Measurements from ENCODE around the gene CLEC3B. TPM values are rescaled to one million over a fixed set of nuclear protein-coding genes. Genes with fewer than 3 reads are reported as not detected.
"Not testable (repeated sequence)": the region's sequence is repeated elsewhere in the genome, so short reads cannot be mapped to it uniquely, and the experiment has no call there.

The CLEC3B gene
- polyA plus RNA-seq, 4 donors: 27.0 to 76.6 (median 35.8) TPM

GRCh38 chr3:45064512-45065372 lies 38.6 kb downstream of the CLEC3B start:
- DNase-seq (ENCODE audit: low read depth in 4 of 4, low spot score in 3 of 4): no peak

GRCh38 chr3:45065373-45065720 lies 39.2 kb downstream of the CLEC3B start:
- no peak for DNase-seq (ENCODE audit: low read depth in 4 of 4, low spot score in 3 of 4)

GRCh38 chr3:45066109-45066801 lies 40.2 kb downstream of the CLEC3B start:
- no peak for DNase-seq (ENCODE audit: low read depth in 4 of 4, low spot score in 3 of 4)

GRCh38 chr3:45067486-45067885 lies 41.4 kb downstream of the CLEC3B start:
- DNase-seq (ENCODE audit: low read depth in 4 of 4, low spot score in 3 of 4): no peak

GRCh38 chr3:45067941-45068340 lies 41.8 kb downstream of the CLEC3B start:
- DNase-seq (ENCODE audit: low read depth in 4 of 4, low spot score in 3 of 4): no peak

GRCh38 chr3:45071075-45071474 lies 45.0 kb downstream of the CLEC3B start:
- no peak for DNase-seq (ENCODE audit: low read depth in 4 of 4, low spot score in 3 of 4)

GRCh38 chr3:45075821-45076625 lies 49.9 kb downstream of the CLEC3B start:
- no peak for DNase-seq (ENCODE audit: low read depth in 4 of 4, low spot score in 3 of 4)

GRCh38 chr3:45078256-45078655 lies 52.2 kb downstream of the CLEC3B start:
- DNase-seq (ENCODE audit: low read depth in 4 of 4, low spot score in 3 of 4): not testable (repeated sequence)

GRCh38 chr3:45078910-45079522 lies 52.9 kb downstream of the CLEC3B start:
- DNase-seq (ENCODE audit: low read depth in 4 of 4, low spot score in 3 of 4): no peak

- no peak for DNase-seq (ENCODE audit: low read depth in 4 of 4, low spot score in 3 of 4)
Observed at GRCh38 chr3:45079715-45080114, 53.6 kb downstream of the CLEC3B start.

- no peak for DNase-seq (ENCODE audit: low read depth in 4 of 4, low spot score in 3 of 4)
Observed at GRCh38 chr3:45080824-45081223, 54.7 kb downstream of the CLEC3B start.

- no peak for DNase-seq (ENCODE audit: low read depth in 4 of 4, low spot score in 3 of 4)
Observed at GRCh38 chr3:45081506-45082141, 55.5 kb downstream of the CLEC3B start.

GRCh38 chr3:45082142-45082538 lies 56.0 kb downstream of the CLEC3B start:
- no peak for DNase-seq (ENCODE audit: low read depth in 4 of 4, low spot score in 3 of 4)

- DNase-seq (ENCODE audit: low read depth in 4 of 4, low spot score in 3 of 4): no peak
Observed at GRCh38 chr3:45083023-45083422, 56.9 kb downstream of the CLEC3B start.

GRCh38 chr3:45084361-45084760 lies 58.3 kb downstream of the CLEC3B start:
- DNase-seq (ENCODE audit: low read depth in 4 of 4, low spot score in 3 of 4): no peak

- no peak for DNase-seq (ENCODE audit: low read depth in 4 of 4, low spot score in 3 of 4)
Observed at GRCh38 chr3:45084820-45085816, 59.0 kb downstream of the CLEC3B start.

Measured in left renal pelvis (tissue), 4 donors.